Heart left ventricle (tissue), 16 donors: ENCODE results near the gene CEP83. TPM values are rescaled to one million over a fixed set of nuclear protein-coding genes. Genes with fewer than 3 reads are reported as not detected.

Experiments
- ATAC-seq, 4 donors: fragments of 200-7000 bp; cut with Tn5 transposase; one replicate each; pipeline ENCODE4 v1.9.1; 2020 to 2022; ENCODE audit warnings: moderate library complexity in 4 of 4, mild to moderate bottlenecking in 3 of 4, moderate number of reproducible peaks in 1 of 4
- DNase-seq, 5 donors: peaks; one replicate each; pipeline ENCODE4 v3.0.0-alpha.2; 2020
- H3K27ac ChIP-seq, 12 donors: fragments of 200-600 bp; sonication (generic) in 4 of 12; one replicate each; pipeline versions ENCODE4 v1.5.0 to v1.8.0; 2016 to 2022; ENCODE audit warnings: mild to moderate bottlenecking in 2 of 12
- H3K27me3 ChIP-seq, 9 donors: fragments of 200-600 bp; sonication (generic) in 2 of 9; one replicate each; pipeline versions ENCODE4 v1.5.1 to v1.8.0; 2016 to 2022; ENCODE audit warnings: mild to moderate bottlenecking in 3 of 9
- H3K36me3 ChIP-seq, 9 donors: fragments of 200-600 bp; sonication (generic) in 2 of 9; one replicate each; pipeline versions ENCODE4 v1.5.0 to v1.8.0; 2018 to 2022; ENCODE audit warnings: mild to moderate bottlenecking in 2 of 9
- H3K4me1 ChIP-seq, 12 donors: fragments of 200-600 bp; sonication (generic) in 4 of 12; one replicate each; pipeline versions ENCODE4 v1.5.0 to v1.8.0; 2016 to 2022; ENCODE audit warnings: mild to moderate bottlenecking in 3 of 12
- H3K4me3 ChIP-seq, 12 donors: fragments of 200-600 bp; sonication (generic) in 4 of 12; one replicate each; pipeline versions ENCODE4 v1.5.0 to v1.8.0; 2017 to 2022; ENCODE audit warnings: mild to moderate bottlenecking in 9 of 12, moderate library complexity in 4 of 12
- H3K9me3 ChIP-seq, 12 donors: fragments of 200-600 bp; sonication (generic) in 4 of 12; one replicate each; pipeline versions ENCODE4 v1.5.0 to v1.8.0; 2016 to 2022; ENCODE audit warnings: mild to moderate bottlenecking in 1 of 12
- POLR2A ChIP-seq, 2 donors: fragments of 450-650 bp; IDR thresholded peaks; one replicate each; pipeline ENCODE4 v1.6.1; 2017; ENCODE audit warnings: antibody characterized with exemption in 2 of 2, mild to moderate bottlenecking in 2 of 2, moderate library complexity in 2 of 2
- WGBS, 4 donors: extraction: QIAGEN DNeasy Blood & Tissue Kit in 2 of 4; methylation state at CpG; one replicate each; pipeline versions ENCODE4 v1.1.5 to v1.1.7; 2013 to 2018; 5-methylcytosine and 5-hydroxymethylcytosine counted together
- intact Hi-C, 10 donors: fragments of 100-400 bp; cut with DNase I; formaldehyde crosslinking; loops; one replicate each; pipeline versions ENCODE4 v1.11.1 to v1.14.2; 2022
- polyA plus RNA-seq, 2 donors: library from polyadenylated mRNA; stranded (reverse); fragments of 200-250 nt; gene quantifications; one replicate each; pipeline ENCODE4 v1.2.3, GENCODE V29; 2013
- total RNA-seq, 9 donors: library from RNA; depleted of rRNA in 2 of 9; stranded (reverse); fragments of >200 nt in 2 of 9; fragmentation: NEBNext Ultra II Directional in 3 of 9; extraction: Animal tissue kit (Norgen Biotek cat#: 25700) in 3 of 9; gene quantifications; one replicate each; pipeline versions ENCODE4 v1.1.0 to v1.2.4, GENCODE V29; 2016 to 2023
- TF ChIP-seq, protein P1 (sequence below), 12 donors: fragments of 200-600 bp; sonication (generic) in 4 of 12; IDR thresholded peaks; one replicate each; pipeline versions ENCODE4 v1.5.0 to v1.8.0; 2018 to 2022; ENCODE audit warnings: antibody characterized with exemption in 12 of 12, mild to moderate bottlenecking in 5 of 12
- donor health status: ischemic (EF 13 %, LVEDD 7.1; RV severe dilation, severe dysfunction).
- donor health status: healthy with polysubstance abuse.
- donor health status: DM: no; HTN: yes; CAD: no.
- donor health status: DM: no; HTN: no; CAD: no.
- donor health status: ischemic (EF 25% LVEDD 6.9; RV normal size, moderate dysfunction).
- donor health status: ischemic (EF 25% LVEDD 5.7; RV mildly dilated, moderate dysfunction).
- donor health status: healthy.
- donor health status: DM: yes; HTN: yes; CAD: no.
- donor health status: ischemic (EF 35%, LVEDD 5.7; RV mildly dilated, moderate dysfunction).
- donor health status: nonischemic (EF 11% LVEDD 7.7; RV severe dilation, severe dysfunction).
- donor health status: DM: yes; HTN: yes; CAD: no.
- donor health status: PGD.
- donor health status: ischemic (EF 29% LVEDD 5.4; RV normal size, mild dysfunction).
- donor health status: nonischemic (EF 23%, LVEDD 6.1; RV moderate dilation, normal function).

CEP83 gene
- total and polyA plus RNA-seq, 11 donors = 5.4 to 13.4 (median 9.5) TPM

DNA sequence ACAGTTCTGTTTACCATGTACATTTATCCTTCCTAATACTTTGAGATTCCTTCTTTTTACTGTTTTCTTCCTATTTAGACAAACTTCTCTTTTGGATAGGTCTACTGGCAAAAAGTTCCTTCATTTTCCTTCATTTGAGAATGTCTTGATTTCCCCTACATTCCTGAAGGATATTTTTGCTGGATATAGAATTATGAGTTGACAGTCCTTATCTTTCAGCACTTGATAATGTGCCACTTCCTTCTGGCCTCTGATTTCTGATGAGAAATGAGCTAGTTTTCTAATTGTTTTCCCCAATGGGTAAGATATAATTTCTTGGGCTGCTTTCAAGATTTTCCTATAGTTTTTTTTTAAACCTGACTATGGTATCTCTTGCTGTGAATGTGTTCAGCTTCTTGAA lies 75.6 kb downstream of the CEP83 start:
- TF ChIP-seq, protein P1, sequence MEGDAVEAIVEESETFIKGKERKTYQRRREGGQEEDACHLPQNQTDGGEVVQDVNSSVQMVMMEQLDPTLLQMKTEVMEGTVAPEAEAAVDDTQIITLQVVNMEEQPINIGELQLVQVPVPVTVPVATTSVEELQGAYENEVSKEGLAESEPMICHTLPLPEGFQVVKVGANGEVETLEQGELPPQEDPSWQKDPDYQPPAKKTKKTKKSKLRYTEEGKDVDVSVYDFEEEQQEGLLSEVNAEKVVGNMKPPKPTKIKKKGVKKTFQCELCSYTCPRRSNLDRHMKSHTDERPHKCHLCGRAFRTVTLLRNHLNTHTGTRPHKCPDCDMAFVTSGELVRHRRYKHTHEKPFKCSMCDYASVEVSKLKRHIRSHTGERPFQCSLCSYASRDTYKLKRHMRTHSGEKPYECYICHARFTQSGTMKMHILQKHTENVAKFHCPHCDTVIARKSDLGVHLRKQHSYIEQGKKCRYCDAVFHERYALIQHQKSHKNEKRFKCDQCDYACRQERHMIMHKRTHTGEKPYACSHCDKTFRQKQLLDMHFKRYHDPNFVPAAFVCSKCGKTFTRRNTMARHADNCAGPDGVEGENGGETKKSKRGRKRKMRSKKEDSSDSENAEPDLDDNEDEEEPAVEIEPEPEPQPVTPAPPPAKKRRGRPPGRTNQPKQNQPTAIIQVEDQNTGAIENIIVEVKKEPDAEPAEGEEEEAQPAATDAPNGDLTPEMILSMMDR (IDR thresholded peaks at IDR 0.05) = no peak
- DNase-seq (no peak), ATAC-seq (no peak)
- Histone ChIP-seq H3K4me3 (no peak overlapping the region), H3K36me3 (peaks cover 0 to 17% (median 0%) of the 10 kb centered on the region in 9 donors), H3K4me1 (peaks cover 0 to 26% (median 15%) of the 10 kb centered on the region in 12 donors), H3K27ac (no peak overlapping the region), H3K27me3 (no peaks in the 10 kb centered on the region), H3K9me3 (peaks cover 0 to 20% (median 8%) of the 10 kb centered on the region in 12 donors)
- intact Hi-C loops = loop anchor here in 1 of 10 donors (5.0 kb wide), 1 partner anchor 47 kb away; no protein-coding TSS in a partner anchor

GRCh38 chr12:94380507-94380906 lies 79.2 kb downstream of the CEP83 start:
- H3K36me3 ChIP-seq = peaks cover 0 to 28% (median 7%) of the 10 kb centered on the region in 9 donors
- 56 to 70% (median 59%) methylated on average over 2 of the region's 2 CpGs for WGBS, 4 donors
- no peak for DNase-seq
- H3K27me3 ChIP-seq = no peaks in the 10 kb centered on the region
- H3K27ac ChIP-seq = no peak overlapping the region
- intact Hi-C loops = loop anchor here in 1 of 10 donors (5.0 kb wide), 1 partner anchor 43 kb away; no protein-coding TSS in a partner anchor
- H3K4me3 ChIP-seq = no peak overlapping the region
- H3K4me1 ChIP-seq = peaks cover 0 to 8% (median 1%) of the 10 kb centered on the region in 12 donors
- TF ChIP-seq POLR2A (IDR thresholded peaks at IDR 0.05) = no peak
- TF ChIP-seq, protein P1 (IDR thresholded peaks at IDR 0.05) = no peak
- peaks cover 0 to 20% (median 8%) of the 10 kb centered on the region in 12 donors for H3K9me3 ChIP-seq
- no peak for ATAC-seq

DNA sequence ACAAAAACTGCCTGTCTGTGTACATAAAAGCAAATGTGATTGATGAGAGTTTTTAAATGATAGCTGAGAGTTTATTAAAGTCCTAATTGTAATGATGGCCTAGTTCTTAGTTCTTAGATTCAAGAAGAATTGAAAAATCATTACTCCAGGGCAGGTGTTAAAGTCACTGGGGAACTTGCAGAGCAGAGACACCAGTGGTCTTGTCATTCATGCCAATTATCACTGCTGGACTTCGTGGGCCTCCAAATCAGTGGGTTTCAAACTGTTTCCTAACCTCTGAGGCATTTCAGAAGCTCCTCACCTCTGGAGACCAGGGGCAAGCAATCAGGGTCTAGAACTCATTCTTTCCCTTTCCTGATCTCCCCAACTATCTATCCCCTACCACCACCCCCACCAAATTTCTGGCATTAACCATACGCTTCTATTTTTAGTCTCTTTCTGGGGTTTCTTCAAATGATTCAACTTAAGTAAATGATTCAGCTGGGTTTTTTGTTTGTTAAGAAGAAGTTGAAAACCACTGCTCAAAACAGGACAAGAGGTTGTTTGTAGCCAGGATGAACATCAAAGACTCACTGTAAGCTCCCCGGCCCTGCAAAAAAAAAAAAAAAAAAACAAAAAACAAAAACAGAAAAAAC lies 80.1 kb downstream of the CEP83 start:
- H3K27me3 ChIP-seq = no peaks in the 10 kb centered on the region
- DNase-seq (no peak), ATAC-seq (no peak)
- TF ChIP-seq, protein P1 (IDR thresholded peaks at IDR 0.05) = no peak
- TF ChIP-seq POLR2A (IDR thresholded peaks at IDR 0.05) = no peak
- no peak overlapping the region for H3K4me3 ChIP-seq
- H3K36me3 ChIP-seq = peaks cover 0 to 26% (median 5%) of the 10 kb centered on the region in 9 donors
- intact Hi-C loops = loop anchor here in 1 of 10 donors (5.0 kb wide), 1 partner anchor 42 kb away; no protein-coding TSS in a partner anchor
- no peak overlapping the region for H3K27ac ChIP-seq
- peaks cover 0 to 5% (median 0%) of the 10 kb centered on the region in 12 donors for H3K4me1 ChIP-seq
- peaks cover 0 to 14% (median 6%) of the 10 kb centered on the region in 12 donors for H3K9me3 ChIP-seq
- 79 to 82% (median 81%) methylated on average over 3 of the region's 3 CpGs for WGBS, 4 donors

DNA sequence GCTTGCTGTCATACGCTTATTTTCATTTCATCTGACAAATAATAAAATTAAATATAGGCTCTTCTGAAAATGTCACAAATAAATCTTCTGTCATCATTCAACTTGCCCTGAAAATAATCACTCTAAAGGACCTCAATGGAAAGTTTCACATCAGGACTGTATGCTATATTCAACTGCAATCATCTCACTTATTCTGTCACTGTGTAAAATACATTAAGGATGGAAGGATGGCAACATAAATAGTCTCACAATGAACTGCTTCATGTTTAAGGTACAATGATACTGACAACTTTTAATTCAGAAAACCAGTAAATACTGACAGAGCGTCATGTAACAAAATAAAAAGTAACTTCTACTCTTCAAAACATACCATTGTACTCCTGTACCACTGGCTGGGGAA lies 82.1 kb downstream of the CEP83 start:
- ATAC-seq = no peak
- 78 to 100% (median 97%) methylated on average over 2 of the region's 2 CpGs for WGBS, 4 donors

More for the DNA sequence above, 82.1 kb downstream of the CEP83 start:
- H3K4me1 ChIP-seq = peaks cover 0 to 5% (median 0%) of the 10 kb centered on the region in 12 donors
- H3K27ac ChIP-seq = no peak overlapping the region
- intact Hi-C loops = no loop called here
- H3K9me3 ChIP-seq = no peaks in the 10 kb centered on the region
- peaks cover 0 to 22% (median 5%) of the 10 kb centered on the region in 9 donors for H3K36me3 ChIP-seq
- H3K4me3 ChIP-seq = no peak overlapping the region
- no peaks in the 10 kb centered on the region for H3K27me3 ChIP-seq
- no peak for TF ChIP-seq POLR2A (IDR thresholded peaks at IDR 0.05)
- TF ChIP-seq, protein P1 (IDR thresholded peaks at IDR 0.05) = no peak
- no peak for DNase-seq
